Subcutaneous adipose tissue (tissue), 4 donors: ENCODE results near the gene TSPAN15. TPM values are rescaled to one million over a fixed set of nuclear protein-coding genes. Genes with fewer than 3 reads are reported as not detected.

ENCODE experiments used
- total RNA-seq, 4 donors: library from RNA; depleted of rRNA; stranded (reverse); fragments of >200 nt; gene quantifications; one replicate each; pipeline ENCODE4 v1.1.0, GENCODE V29; 2016
- TF ChIP-seq, protein P1 (sequence below): fragments of 450-650 bp; IDR thresholded peaks from one replicate; pipeline ENCODE4 v1.5.1; 2016; ENCODE audit warnings: low read depth, mild to moderate bottlenecking, control low read depth, antibody characterized with exemption, moderate library complexity

The TSPAN15 gene
- total RNA-seq, 4 donors from 2014 or later, result 60.6 to 140 (median 103) TPM

DNA sequence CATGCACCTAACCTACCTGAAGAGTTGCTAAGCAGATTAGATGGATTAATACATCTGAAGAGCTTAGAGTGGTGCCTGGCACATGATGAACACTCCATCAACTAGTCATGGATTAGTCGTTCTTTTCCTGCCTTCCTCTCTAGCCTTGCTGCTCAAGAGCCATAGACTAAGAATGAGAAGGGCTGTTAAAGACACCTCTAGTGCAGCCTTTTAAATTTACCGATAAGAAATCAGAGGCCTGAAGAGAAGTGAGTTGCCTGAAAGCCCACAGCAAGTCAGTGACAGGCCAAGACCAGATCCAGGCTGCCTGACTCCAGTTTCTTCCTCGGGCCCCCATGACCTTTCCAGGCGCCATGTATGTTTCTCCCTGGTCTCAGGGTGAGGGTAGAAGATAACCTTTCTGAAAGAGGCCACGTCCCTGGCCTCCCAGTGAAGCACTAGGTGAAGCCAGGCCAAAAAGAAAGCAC is 6.5 kb downstream of the TSPAN15 start:
- TF ChIP-seq, protein P1, sequence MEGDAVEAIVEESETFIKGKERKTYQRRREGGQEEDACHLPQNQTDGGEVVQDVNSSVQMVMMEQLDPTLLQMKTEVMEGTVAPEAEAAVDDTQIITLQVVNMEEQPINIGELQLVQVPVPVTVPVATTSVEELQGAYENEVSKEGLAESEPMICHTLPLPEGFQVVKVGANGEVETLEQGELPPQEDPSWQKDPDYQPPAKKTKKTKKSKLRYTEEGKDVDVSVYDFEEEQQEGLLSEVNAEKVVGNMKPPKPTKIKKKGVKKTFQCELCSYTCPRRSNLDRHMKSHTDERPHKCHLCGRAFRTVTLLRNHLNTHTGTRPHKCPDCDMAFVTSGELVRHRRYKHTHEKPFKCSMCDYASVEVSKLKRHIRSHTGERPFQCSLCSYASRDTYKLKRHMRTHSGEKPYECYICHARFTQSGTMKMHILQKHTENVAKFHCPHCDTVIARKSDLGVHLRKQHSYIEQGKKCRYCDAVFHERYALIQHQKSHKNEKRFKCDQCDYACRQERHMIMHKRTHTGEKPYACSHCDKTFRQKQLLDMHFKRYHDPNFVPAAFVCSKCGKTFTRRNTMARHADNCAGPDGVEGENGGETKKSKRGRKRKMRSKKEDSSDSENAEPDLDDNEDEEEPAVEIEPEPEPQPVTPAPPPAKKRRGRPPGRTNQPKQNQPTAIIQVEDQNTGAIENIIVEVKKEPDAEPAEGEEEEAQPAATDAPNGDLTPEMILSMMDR, result no peak

DNA sequence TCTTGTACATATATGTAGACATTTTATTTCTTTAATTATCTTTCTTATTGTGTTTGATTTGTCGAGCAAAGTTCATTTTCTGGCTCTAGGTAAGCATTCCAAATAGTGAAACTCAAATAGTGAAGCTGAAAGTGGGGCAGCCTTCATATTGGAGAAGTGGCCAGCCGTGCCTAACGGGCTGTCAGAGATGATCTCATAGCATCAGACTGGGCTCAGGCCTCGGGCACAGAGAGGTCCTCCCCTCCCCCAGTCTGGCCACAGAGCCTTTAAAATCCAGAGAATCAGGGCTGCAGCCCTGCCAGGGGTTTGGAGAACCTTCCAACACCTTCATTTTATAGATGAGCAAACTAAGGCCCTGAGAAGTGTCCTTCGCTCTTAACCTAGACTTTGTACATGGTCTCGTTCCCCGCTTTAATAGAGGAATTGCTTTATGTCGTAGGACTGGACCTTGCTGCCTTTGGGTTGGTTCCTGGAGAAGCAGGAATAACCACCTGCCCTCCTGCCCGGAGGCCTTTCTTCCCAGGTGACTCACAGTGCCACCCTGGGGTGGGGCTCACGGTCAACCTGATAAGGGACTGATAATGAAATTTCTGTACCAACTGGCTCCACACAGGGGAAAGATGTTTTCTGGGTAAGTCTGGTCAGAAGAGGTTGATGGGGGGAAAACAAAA is 7.3 kb downstream of the TSPAN15 start:
- TF ChIP-seq, protein P1, result no peak

DNA sequence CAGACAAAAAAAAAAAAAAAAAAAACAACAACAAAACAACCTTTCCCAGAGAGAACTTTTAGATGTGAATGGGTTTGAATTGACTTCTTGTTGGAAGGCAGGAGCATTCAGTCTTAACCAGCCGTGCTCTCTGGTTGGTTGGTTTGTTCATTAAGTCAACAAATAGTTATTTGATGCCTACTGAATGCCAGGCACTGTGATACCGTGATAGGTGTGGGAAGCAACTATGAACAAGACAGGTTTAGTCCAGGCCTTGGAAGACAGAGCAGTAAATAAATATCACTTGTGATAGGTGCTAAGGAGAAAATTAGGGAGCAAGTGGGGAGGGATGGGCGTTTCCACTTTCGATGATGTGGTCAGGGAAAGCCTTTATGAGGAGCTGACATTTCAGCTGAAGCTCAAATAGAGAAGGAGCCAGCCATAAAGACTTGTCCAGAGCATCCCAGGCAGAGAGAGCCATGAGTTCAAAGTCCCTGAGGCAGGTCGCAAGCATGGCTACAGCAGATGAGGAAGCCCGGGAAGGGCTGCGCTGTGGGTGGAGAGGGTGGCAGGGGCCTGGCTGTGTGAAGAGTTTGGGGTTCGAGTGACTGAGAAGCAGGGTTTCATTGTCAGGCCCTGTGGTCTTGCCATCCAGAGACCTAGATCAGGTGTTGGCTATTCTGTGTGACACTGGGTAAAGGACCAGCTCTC is 8.0 kb downstream of the TSPAN15 start:
- TF ChIP-seq, protein P1, result no peak

DNA sequence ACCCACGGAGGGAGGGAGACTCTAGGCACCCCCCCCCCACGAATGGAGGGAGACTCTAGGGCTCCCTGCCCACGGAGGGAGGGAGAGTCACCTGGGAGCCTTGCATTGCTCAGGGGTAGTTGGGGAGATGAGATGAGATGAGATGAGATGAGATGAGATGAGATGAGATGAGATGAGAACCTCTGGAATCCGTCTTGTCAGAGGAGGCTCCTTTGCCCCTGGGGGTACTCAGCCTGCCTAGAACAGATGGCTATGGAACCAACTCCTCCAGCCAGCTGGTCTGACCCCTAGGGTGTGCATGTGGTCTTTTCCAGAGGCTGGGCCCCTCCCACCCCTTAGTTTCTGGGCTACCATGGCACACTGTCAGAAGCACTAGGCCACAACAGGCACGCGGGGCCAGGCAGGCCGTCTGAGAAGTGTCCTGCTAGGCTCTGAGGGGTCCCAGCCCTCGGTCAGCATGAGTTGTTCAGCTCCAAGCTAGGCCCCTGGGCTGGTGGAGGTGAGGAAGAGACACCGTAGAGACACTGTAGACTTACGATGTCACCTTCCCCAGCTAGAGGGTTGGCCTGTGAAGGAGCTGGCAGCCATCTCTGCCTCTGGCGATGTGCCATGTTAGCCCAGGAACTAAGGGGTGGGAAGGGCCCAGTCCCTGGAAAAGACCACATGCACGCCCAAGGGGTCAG is 8.8 kb downstream of the TSPAN15 start:
- TF ChIP-seq, protein P1, result no peak

DNA sequence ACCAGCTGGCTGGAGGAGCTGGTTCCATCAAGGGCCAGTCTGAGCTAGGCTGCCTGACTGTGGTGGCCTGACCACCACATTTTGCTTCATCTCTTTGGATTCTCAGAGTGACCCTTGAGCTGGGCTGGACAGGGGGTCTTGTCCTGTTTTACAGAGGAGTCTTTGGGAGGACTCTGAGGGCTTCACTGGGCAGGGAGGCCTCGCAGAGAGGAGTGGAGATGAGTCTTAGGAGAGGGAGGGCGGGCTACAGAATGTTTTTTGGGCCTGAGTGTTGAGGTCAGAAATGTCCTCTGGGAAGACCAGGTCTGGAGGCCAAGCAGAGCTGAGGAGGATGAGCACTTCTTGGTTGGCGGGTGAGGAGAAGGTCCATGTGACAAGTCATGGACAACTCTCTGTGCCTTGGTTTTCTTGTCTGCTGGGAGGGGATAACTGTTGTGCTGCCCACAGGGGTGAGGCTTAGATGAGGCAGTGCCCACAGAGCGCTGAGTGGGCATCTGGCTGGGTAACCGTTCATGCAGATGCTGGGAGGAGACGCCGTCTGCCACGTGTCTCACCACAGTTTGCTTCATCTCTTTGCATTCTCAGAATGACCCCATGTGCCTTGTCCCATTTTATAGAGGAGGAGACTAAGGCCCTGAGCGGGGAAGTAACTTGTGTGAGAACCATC is 9.4 kb downstream of the TSPAN15 start:
- TF ChIP-seq, protein P1, result no peak

DNA sequence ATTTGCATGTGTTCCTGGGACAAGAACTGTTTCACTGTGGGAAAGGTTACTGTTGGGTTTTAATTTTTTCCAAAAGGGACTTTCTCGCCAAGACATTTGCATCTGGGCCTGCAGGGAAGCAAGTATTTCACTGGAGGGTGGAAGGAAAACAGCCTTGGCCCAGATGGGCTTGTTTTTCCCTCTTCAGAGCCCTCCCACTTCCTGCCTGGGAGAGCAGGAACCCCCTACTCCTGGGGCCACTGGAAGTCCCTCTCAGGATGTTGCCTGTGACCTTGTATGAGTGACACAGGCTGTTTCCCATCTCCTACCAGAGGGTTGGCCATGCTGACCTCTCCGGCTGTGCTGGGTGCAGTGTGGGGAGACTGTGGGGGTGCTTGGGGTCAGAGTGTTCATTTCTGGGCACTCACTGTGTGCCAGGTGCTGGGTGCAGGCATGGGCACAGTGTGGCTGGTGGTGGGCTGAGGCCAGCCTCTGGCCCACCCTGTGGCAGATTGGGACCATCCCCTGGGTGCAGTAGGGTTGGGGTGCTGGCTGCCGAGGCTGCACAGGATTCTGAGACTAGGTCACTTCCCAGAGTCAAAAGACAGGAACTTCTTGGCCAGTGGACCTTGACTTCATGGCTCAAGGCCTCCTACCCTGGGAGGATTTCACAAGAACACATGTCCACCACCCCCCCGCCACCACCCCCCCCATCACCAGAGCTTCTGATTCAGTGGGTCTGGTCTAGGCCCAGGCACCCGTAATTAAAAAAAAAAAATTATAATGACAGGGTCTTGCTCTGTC is 10.2 kb downstream of the TSPAN15 start:
- TF ChIP-seq, protein P1, result no peak
